Heart right ventricle (tissue), 16 donors: Measurements from ENCODE around the gene RUSF1. TPM values are rescaled to one million over a fixed set of nuclear protein-coding genes. Genes with fewer than 3 reads are reported as not detected.
A peak's percentile ranks its signal among the peaks of the same experiment; 100 is the strongest.

Experiments
- ATAC-seq, 8 donors: fragments of 200-7000 bp; cut with Tn5 transposase; one replicate each; pipeline ENCODE4 v1.9.1; 2020; ENCODE audit warnings: mild to moderate bottlenecking in 8 of 8, moderate library complexity in 8 of 8, moderate number of reproducible peaks in 1 of 8
- DNase-seq, 2 donors: peaks; one replicate each; pipeline ENCODE4 v3.0.0-alpha.2; 2020
- H3K27ac ChIP-seq, 10 donors: fragments of 200-600 bp; sonication (generic) in 2 of 10; one replicate each; pipeline versions ENCODE4 v1.5.0 to v1.8.0; 2020 to 2022; ENCODE audit warnings: mild to moderate bottlenecking in 3 of 10
- H3K27me3 ChIP-seq, 7 donors: fragments of 200-600 bp; one replicate each; pipeline ENCODE4 v1.8.0; 2021 to 2022; ENCODE audit warnings: mild to moderate bottlenecking in 2 of 7
- H3K36me3 ChIP-seq, 9 donors: fragments of 200-600 bp; sonication (generic) in 1 of 9; one replicate each; pipeline versions ENCODE4 v1.5.0 to v1.8.0; 2020 to 2022; ENCODE audit warnings: mild to moderate bottlenecking in 2 of 9
- H3K4me1 ChIP-seq, 9 donors: fragments of 200-600 bp; sonication (generic) in 1 of 9; one replicate each; pipeline versions ENCODE4 v1.5.0 to v1.8.0; 2020 to 2022; ENCODE audit warnings: mild to moderate bottlenecking in 4 of 9
- H3K4me3 ChIP-seq, 10 donors: fragments of 200-600 bp; sonication (generic) in 2 of 10; one replicate each; pipeline versions ENCODE4 v1.5.0 to v1.8.0; 2020 to 2022; ENCODE audit warnings: mild to moderate bottlenecking in 7 of 10, moderate library complexity in 2 of 10
- H3K9me3 ChIP-seq, 11 donors: fragments of 200-600 bp in 10 of 11; sonication (generic) in 2 of 11; one replicate each; pipeline versions ENCODE4 v1.5.0 to v1.8.0; 2013 to 2022; ENCODE audit warnings: mild to moderate bottlenecking in 2 of 11, control low read depth in 1 of 11, moderate library complexity in 1 of 11
- CTCF ChIP-seq, 9 donors: fragments of 200-600 bp; sonication (generic) in 2 of 9; IDR thresholded peaks; one replicate each; pipeline versions ENCODE4 v1.5.0 to v1.8.0; 2021 to 2022; ENCODE audit warnings: antibody characterized with exemption in 9 of 9, mild to moderate bottlenecking in 5 of 9, moderate library complexity in 1 of 9
- WGBS, 2 donors: extraction: QIAGEN DNeasy Blood & Tissue Kit; methylation state at CpG; one replicate each; pipeline ENCODE4 v1.1.7; 2013; ENCODE audit warnings: inconsistent platforms in 1 of 2; 5-methylcytosine and 5-hydroxymethylcytosine counted together
- intact Hi-C, 10 donors: fragments of 100-400 bp; cut with DNase I; formaldehyde crosslinking; loops; one replicate each; pipeline versions ENCODE4 v1.11.1 to v1.14.2; 2022
- polyA plus RNA-seq, 2 donors: library from polyadenylated mRNA; stranded (reverse); fragments of 200-250 nt; gene quantifications; one replicate each; pipeline ENCODE4 v1.2.3, GENCODE V29; 2013
- total RNA-seq, 10 donors: library from RNA; stranded (reverse); fragmentation: NEBNext Ultra II Directional in 3 of 10; extraction: Animal tissue kit (Norgen Biotek cat#: 25700) in 3 of 10; gene quantifications; one replicate each; pipeline versions ENCODE4 v1.2.1 to v1.2.4, GENCODE V29; 2021 to 2023
- donor health status: Arrhythmogenic right ventricular cardiomyopathy.
- donor health status: ischemic (EF 13 %, LVEDD 7.1; RV severe dilation, severe dysfunction).
- donor health status: healthy with polysubstance abuse.
- donor health status: DM: no; HTN: yes; CAD: no.
- donor health status: DM: no; HTN: no; CAD: no.
- donor health status: ischemic (EF 25% LVEDD 6.9; RV normal size, moderate dysfunction).
- donor health status: ischemic (EF 25% LVEDD 5.7; RV mildly dilated, moderate dysfunction).
- donor health status: healthy.
- donor health status: DM: yes; HTN: yes; CAD: no.
- donor health status: Ischemic cardiomyopathy.
- donor health status: ischemic (EF 35%, LVEDD 5.7; RV mildly dilated, moderate dysfunction).
- donor health status: nonischemic (EF 11% LVEDD 7.7; RV severe dilation, severe dysfunction).
- donor health status: DM: yes; HTN: yes; CAD: no.
- donor health status: PGD.
- donor health status: ischemic (EF 29% LVEDD 5.4; RV normal size, mild dysfunction).
- donor health status: nonischemic (EF 23%, LVEDD 6.1; RV moderate dilation, normal function).

Gene RUSF1
- total and polyA plus RNA-seq, 12 donors, result 21.9 to 44.4 (median 25.0) TPM

GRCh38 chr16:31440516-31441184 is 67.5 kb downstream of the RUSF1 start:
- DNase-seq, result no peak
- peaks cover 0 to 37% (median 12%) of the 10 kb centered on the region in 9 donors for H3K4me1 ChIP-seq
- intact Hi-C loops, result loop anchor here in 7 of 10 donors (2.0 to 10.0 kb wide), 9 partner anchors 236 to 486 kb away; partner anchors contain the start of genes HSD3B7 (in 4 of the 7), FUS (in 3 of the 7), PYCARD (in 1 of the 7) and SETD1A (in 1 of the 7)

GRCh38 chr16:31439519-31439918 is 68.7 kb downstream of the RUSF1 start:
- ATAC-seq (no peak), DNase-seq (no peak)
- H3K4me3 ChIP-seq, result no peak overlapping the region
- H3K36me3 ChIP-seq, result peaks cover 0 to 4% (median 0%) of the 10 kb centered on the region in 9 donors
- H3K4me1 ChIP-seq, result peaks cover 0 to 37% (median 12%) of the 10 kb centered on the region in 9 donors
- H3K27ac ChIP-seq, result peak overlapping the region in 1 of 10 donors; percentile 39
- no peaks in the 10 kb centered on the region for H3K9me3 ChIP-seq
- intact Hi-C loops, result no loop called here
- no peak for TF ChIP-seq CTCF (IDR thresholded peaks at IDR 0.05)
- WGBS, 2 donors, result 68 to 73% methylated on average over 3 of the region's 3 CpGs
- H3K27me3 ChIP-seq, result no peaks in the 10 kb centered on the region

More at GRCh38 chr16:31440516-31441184, 67.5 kb downstream of the RUSF1 start:
- no peak for ATAC-seq
- H3K27ac ChIP-seq, result peak overlapping the region in 5 of 10 donors; percentile 8 to 93 (median 30)
- WGBS, 2 donors, result 35 to 43% methylated on average over 4 of the region's 4 CpGs
- H3K4me3 ChIP-seq, result no peak overlapping the region
- peaks cover 0 to 4% (median 0%) of the 10 kb centered on the region in 9 donors for H3K36me3 ChIP-seq
- no peak for TF ChIP-seq CTCF (IDR thresholded peaks at IDR 0.05)
- H3K27me3 ChIP-seq, result no peaks in the 10 kb centered on the region
- no peaks in the 10 kb centered on the region for H3K9me3 ChIP-seq

Other genes starting within 250 kb of the RUSF1 start
- 10 to 100 TPM in 2 of 10 donors, 1 to 10 TPM in 8; 1.2 to 24.1 (median 3.2) TPM for gene ITGAM, start 248.4 kb downstream of the RUSF1 start, total RNA-seq
- gene ITGAM, start 248.4 kb downstream of the RUSF1 start, polyA plus RNA-seq, result 1 to 10 TPM; 1.8 to 3.4 TPM
- gene ITGAX, start 153.2 kb downstream of the RUSF1 start, total RNA-seq, result 10 to 100 TPM in 1 of 10 donors, 1 to 10 TPM in 7, under 1 TPM in 2; 0.79 to 18.5 (median 2.2) TPM
- 1 to 10 TPM; 1.3 to 1.6 TPM for gene ITGAX, start 153.2 kb downstream of the RUSF1 start, polyA plus RNA-seq
- under 1 TPM in 1 of 10 donors, not detected in 9; 0.39 TPM for gene ITGAD, start 115.1 kb downstream of the RUSF1 start, total RNA-seq
- under 1 TPM in 1 of 2 donors, not detected in 1; 0.01 TPM for gene ITGAD, start 115.1 kb downstream of the RUSF1 start, polyA plus RNA-seq
- 1,000 to 10,000 TPM in 8 of 10 donors, 100 to 1,000 TPM in 2; 615 to 1,697 (median 1,335) TPM for gene COX6A2, start 80.0 kb downstream of the RUSF1 start, total RNA-seq
- gene COX6A2, start 80.0 kb downstream of the RUSF1 start, polyA plus RNA-seq, result 1,000 to 10,000 TPM; 1,540 to 9,450 TPM
- 1 to 10 TPM; 1.9 to 5.4 (median 2.7) TPM for gene ZNF843, start 65.6 kb downstream of the RUSF1 start, total RNA-seq
- gene ZNF843, start 65.6 kb downstream of the RUSF1 start, polyA plus RNA-seq, result 1 to 10 TPM in 1 of 2 donors, under 1 TPM in 1; 0.22 to 1.5 TPM
- gene ARMC5, start 48.9 kb downstream of the RUSF1 start, total RNA-seq, result 1 to 10 TPM; 3.8 to 7.8 (median 6.4) TPM
- gene ARMC5, start 48.9 kb downstream of the RUSF1 start, polyA plus RNA-seq, result 10 to 100 TPM in 1 of 2 donors, 1 to 10 TPM in 1; 8.4 to 11.9 TPM
- gene TGFB1I1, start 36.2 kb downstream of the RUSF1 start, total RNA-seq, result 10 to 100 TPM; 11.3 to 43.0 (median 16.7) TPM
- gene TGFB1I1, start 36.2 kb downstream of the RUSF1 start, polyA plus RNA-seq, result 10 to 100 TPM; 20.8 to 37.3 TPM
- not detected for gene SLC5A2, start 25.3 kb downstream of the RUSF1 start, total RNA-seq
- 1 to 10 TPM in 1 of 2 donors, under 1 TPM in 1; 0.77 to 1.9 TPM for gene SLC5A2, start 25.3 kb downstream of the RUSF1 start, polyA plus RNA-seq
- not detected for gene AHSP, start 19.5 kb upstream of the RUSF1 start, total RNA-seq
- not detected for gene AHSP, start 19.5 kb upstream of the RUSF1 start, polyA plus RNA-seq